Fibroblast of villous mesenchyme (primary cell): ENCODE measurements around the gene ADGRA1. TPM values are rescaled to one million over a fixed set of nuclear protein-coding genes. Genes with fewer than 3 reads are reported as not detected.

Experiments used
- DNase-seq: peaks from one replicate; pipeline ENCODE4 v3.0.0-alpha.2; 2010; ENCODE audit warnings: low read depth
- H3K4me3 ChIP-seq: 2 replicates; pipeline ENCODE4 v1.5.1; 2011; ENCODE audit warnings: low read depth, mild to moderate bottlenecking, low read length
- CTCF ChIP-seq: IDR thresholded peaks from 2 replicates; pipeline ENCODE4 v1.5.1; 2012; ENCODE audit warnings: low read depth, mild to moderate bottlenecking, low read length; ENCODE audit not compliant: insufficient read depth
- total RNA-seq: library from RNA; depleted of rRNA; stranded (reverse); fragments of >200 nt; gene quantifications from 2 replicates; pipeline ENCODE4 v1.2.3, GENCODE V29; 2012

Gene ADGRA1
- total RNA-seq, 1 donor, result not detected

DNA sequence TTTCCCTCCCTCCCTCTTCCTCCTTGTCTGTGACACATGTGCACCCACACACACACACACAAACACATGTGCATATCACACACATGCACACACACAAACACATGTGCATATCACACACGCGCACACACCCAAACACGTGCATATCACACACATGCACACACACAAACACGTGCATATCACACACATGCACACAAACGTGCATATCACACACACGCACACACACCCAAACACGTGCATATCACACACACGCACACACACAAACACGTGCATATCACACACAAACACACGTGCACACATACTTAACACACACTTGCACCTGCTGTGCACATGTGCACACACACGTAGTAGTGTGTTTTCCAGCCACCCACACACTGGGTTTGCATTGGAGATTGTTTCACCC, 42.9 kb downstream of the ADGRA1 start:
- DNase-seq, result no peak
- no peak for TF ChIP-seq CTCF
- no peak overlapping the region for H3K4me3 ChIP-seq

DNA sequence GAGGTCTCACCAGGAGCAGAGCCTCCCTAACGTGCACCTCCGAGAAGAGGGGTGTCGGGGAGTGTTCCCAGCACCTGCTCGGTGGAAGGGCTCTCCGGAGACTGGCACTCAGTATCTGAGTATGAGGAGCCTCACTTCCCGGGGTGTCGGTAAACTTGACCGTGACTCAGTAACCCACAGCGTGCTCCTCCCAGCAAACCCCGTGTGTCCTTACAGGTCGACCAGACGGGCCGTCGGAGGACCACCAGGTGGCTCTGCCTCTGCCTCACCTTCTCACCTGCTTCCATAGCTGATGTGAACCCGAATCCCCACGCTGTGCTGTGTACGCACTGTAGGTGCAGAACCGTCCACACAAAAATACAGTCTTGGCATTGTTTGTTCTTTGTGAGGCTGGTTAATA, 43.3 kb downstream of the ADGRA1 start:
- H3K4me3 ChIP-seq, result no peak overlapping the region
- no peak for DNase-seq
- TF ChIP-seq CTCF, result no peak

DNA sequence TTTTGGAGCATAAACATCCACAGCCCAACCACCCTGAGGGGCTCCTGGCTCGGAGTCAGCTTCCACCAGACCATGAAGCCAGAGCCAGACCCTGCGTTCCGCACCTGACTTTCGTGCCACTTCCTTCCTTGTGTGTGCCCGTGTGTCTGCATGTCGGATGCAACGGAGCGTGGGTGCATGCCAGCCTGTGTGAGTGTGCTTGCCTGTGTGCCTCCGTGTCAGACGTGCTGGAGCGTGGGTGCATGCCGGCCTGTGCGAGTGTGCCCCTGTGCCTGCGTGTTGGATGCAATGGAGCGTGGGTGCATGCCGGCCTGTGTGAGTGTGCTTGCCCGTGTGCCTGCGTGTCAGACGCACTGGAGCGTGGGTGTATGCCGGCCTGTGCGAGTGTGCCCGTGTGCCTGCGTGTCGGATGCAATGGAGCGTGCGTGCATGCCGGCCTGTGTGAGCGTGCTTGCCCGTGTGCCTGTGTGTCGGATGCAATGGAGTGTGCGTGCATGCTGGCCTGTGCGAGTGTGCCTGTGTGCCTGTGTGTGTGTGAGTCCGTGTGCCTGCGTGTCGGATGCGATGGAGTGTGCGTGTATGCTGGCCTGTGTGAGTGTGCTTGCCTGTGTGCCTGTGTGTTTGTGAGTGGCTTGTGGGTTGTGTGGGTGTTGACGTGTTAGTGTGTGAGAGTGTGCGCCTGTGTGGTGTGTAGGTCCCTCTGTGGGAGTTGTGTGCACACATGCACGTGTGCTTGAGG, 44.2 kb downstream of the ADGRA1 start:
- H3K4me3 ChIP-seq, result no peak overlapping the region
- TF ChIP-seq CTCF, result no peak
- DNase-seq, result no peak

DNA sequence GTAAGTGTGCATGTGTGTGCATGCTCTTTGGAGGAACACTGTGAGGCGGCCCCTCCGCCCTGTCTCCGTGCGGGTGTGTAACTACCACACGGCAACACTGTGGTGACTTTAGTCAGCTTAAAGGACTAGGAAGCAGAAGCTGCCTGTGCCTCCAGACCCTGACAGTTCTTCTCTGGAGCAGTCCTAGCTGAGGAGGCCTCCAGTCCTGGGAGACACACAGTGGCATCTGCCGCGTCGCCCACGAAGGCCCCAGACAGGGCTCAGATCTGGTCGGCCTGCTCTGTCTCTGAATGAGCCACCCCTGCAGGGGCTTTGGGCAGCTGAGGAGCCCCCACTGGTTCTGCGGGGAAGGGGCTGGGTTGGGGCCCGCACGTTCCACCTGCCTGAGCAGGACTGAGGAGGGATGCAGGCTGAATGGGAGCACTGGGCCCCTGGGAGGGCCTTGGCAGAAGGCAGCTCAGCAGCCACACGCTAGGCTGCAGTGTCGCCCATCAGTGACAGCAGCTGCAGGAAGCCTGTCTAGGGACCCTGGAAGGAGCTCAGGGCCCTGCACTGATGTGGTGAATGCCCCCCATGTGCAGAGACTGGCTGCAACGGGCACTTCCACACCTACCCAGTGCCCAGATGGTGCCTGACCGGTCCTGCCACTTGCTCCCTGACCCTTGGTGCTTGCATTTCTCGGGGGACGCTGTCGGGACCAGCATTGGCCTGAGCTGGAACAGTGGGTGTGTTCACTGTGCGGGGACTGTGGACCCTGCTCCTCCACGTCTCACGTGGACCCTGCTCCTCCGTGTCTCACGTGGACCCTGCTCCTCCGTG, 45.0 kb downstream of the ADGRA1 start:
- no peak for DNase-seq
- TF ChIP-seq CTCF, result no peak

GRCh38 chr10:133133471-133134231, 45.9 kb downstream of the ADGRA1 start:
- TF ChIP-seq CTCF, result no peak
- no peak for DNase-seq

More for the DNA sequence above, 45.0 kb downstream of the ADGRA1 start:
- no peak overlapping the region for H3K4me3 ChIP-seq

GRCh38 chr10:133134411-133135115, 46.8 kb downstream of the ADGRA1 start:
- DNase-seq, result no peak
- TF ChIP-seq CTCF, result no peak
- no peak overlapping the region for H3K4me3 ChIP-seq

More at GRCh38 chr10:133133471-133134231, 45.9 kb downstream of the ADGRA1 start:
- H3K4me3 ChIP-seq, result no peak overlapping the region
